ENCODE data around the gene CRISP3.

The CRISP3 gene

GRCh38 chr6:49775043-49775442, 30.9 kb upstream of the CRISP3 start:
- TF ChIP-seq CTCF (conservative IDR thresholded peaks at IDR 0.05; ENCODE audit: control insufficient read depth, insufficient read depth, low read depth, low read length), result no peak
- no peak overlapping the region for H3K4me3 ChIP-seq (ENCODE audit: control insufficient read depth, low read depth, low read length)
- no peak for DNase-seq (ENCODE audit: low read depth)

GRCh38 chr6:49772285-49772684, 28.1 kb upstream of the CRISP3 start:
- no peak for TF ChIP-seq CTCF (conservative IDR thresholded peaks at IDR 0.05; ENCODE audit: control insufficient read depth, insufficient read depth, low read depth, low read length)
- H3K4me3 ChIP-seq (ENCODE audit: control insufficient read depth, low read depth, low read length), result no peak overlapping the region
- DNase-seq (ENCODE audit: low read depth), result no peak

- no peak overlapping the region for H3K4me3 ChIP-seq (ENCODE audit: control insufficient read depth, low read depth, low read length)
- DNase-seq (ENCODE audit: low read depth), result no peak
- TF ChIP-seq CTCF (conservative IDR thresholded peaks at IDR 0.05; ENCODE audit: control insufficient read depth, insufficient read depth, low read depth, low read length), result no peak
These were observed 22.6 kb upstream of the CRISP3 start for GRCh38 chr6:49766762-49767161.

GRCh38 chr6:49764571-49765236, 20.5 kb upstream of the CRISP3 start:
- no peak overlapping the region for H3K4me3 ChIP-seq (ENCODE audit: control insufficient read depth, low read depth, low read length)
- TF ChIP-seq CTCF (conservative IDR thresholded peaks at IDR 0.05; ENCODE audit: control insufficient read depth, insufficient read depth, low read depth, low read length), result no peak
- DNase-seq (ENCODE audit: low read depth), result no peak

- DNase-seq (ENCODE audit: low read depth), result no peak
- no peak for TF ChIP-seq CTCF (conservative IDR thresholded peaks at IDR 0.05; ENCODE audit: control insufficient read depth, insufficient read depth, low read depth, low read length)
- no peak overlapping the region for H3K4me3 ChIP-seq (ENCODE audit: control insufficient read depth, low read depth, low read length)
These were observed 759 bp downstream of the CRISP3 start for GRCh38 chr6:49743429-49743828.

GRCh38 chr6:49739423-49739822, 4.8 kb downstream of the CRISP3 start:
- DNase-seq (ENCODE audit: low read depth), result no peak
- no peak overlapping the region for H3K4me3 ChIP-seq (ENCODE audit: control insufficient read depth, low read depth, low read length)
- no peak for TF ChIP-seq CTCF (conservative IDR thresholded peaks at IDR 0.05; ENCODE audit: control insufficient read depth, insufficient read depth, low read depth, low read length)
